Measurements from ENCODE around the gene MLN. TPM values are rescaled to one million over a fixed set of nuclear protein-coding genes. Genes with fewer than 3 reads are reported as not detected.

Gene MLN
- total and polyA plus RNA-seq, 2 experiments from 2014 or later = not detected

GRCh38 chr6:33847867-33848266 lies 44.1 kb upstream of the MLN start:
- H3K4me2 ChIP-seq = no peak overlapping the region
- peaks cover 13% of the 10 kb centered on the region for H3K27me3 Mint-ChIP-seq (ENCODE audit: insufficient read depth, low read depth, poor library complexity)
- DNase-seq (ENCODE audit: low spot score) (no peak), ATAC-seq (no peak)
- no peak overlapping the region for H3K27ac Mint-ChIP-seq
- H3K27me3 ChIP-seq (ENCODE audit: insufficient read depth) = no peaks in the 10 kb centered on the region
- no peaks in the 10 kb centered on the region for H3K79me2 ChIP-seq (replicated peaks; ENCODE audit: insufficient read depth)
- H4K20me1 ChIP-seq (replicated peaks; ENCODE audit: insufficient read depth) = no peaks in the 10 kb centered on the region
- peaks cover 11% of the 10 kb centered on the region for H3K4me1 ChIP-seq (ENCODE audit: insufficient read depth)
- H3F3A ChIP-seq (replicated peaks; ENCODE audit: low read depth) = no peaks in the 10 kb centered on the region
- no peak for TF ChIP-seq EZH2 (IDR thresholded peaks at IDR 0.05; ENCODE audit: low read depth, unreplicated experiment)
- TF ChIP-seq ZNF114 (CRISPR knock-in tag; IDR thresholded peaks at IDR 0.05) = no peak
- TF ChIP-seq CTCF (conservative IDR thresholded peaks at IDR 0.05; ENCODE audit: low read depth in 2 of 2) = no peak
- TF ChIP-seq NANOG (IDR thresholded peaks at IDR 0.05; ENCODE audit: borderline replicate concordance) = no peak
- no peak for TF ChIP-seq ZNF462 (CRISPR knock-in tag; IDR thresholded peaks at IDR 0.05)
- TF ChIP-seq ZNF331 (CRISPR knock-in tag; IDR thresholded peaks at IDR 0.05; ENCODE audit: low read depth) = no peak
- TF ChIP-seq JUNB (IDR thresholded peaks at IDR 0.05; ENCODE audit: unreplicated experiment) = no peak
- no peak for TF ChIP-seq STAT1 (IDR thresholded peaks at IDR 0.05; ENCODE audit: unreplicated experiment)
- TF ChIP-seq CREB1 (CRISPR knock-in tag; IDR thresholded peaks at IDR 0.05; ENCODE audit: low read depth) = no peak
- no peak overlapping the region for H3K4me3 Mint-ChIP-seq
- no peaks in the 10 kb centered on the region for H3K9me2 ChIP-seq (ENCODE audit: insufficient read depth)
- no peak overlapping the region for H3K27ac ChIP-seq (ENCODE audit: low read depth)
- H3K4me1 Mint-ChIP-seq = peaks cover 14% of the 10 kb centered on the region
- H3K4me3 ChIP-seq = no peak overlapping the region
- H3K36me3 ChIP-seq (ENCODE audit: insufficient read depth) = no peaks in the 10 kb centered on the region
- H3K36me3 Mint-ChIP-seq (ENCODE audit: low read depth) = no peaks in the 10 kb centered on the region
- no peak overlapping the region for H2AFZ ChIP-seq
- H3K9me3 Mint-ChIP-seq = no peaks in the 10 kb centered on the region
